Heart right ventricle (tissue), 16 donors: ENCODE measurements around the gene KY. TPM values are rescaled to one million over a fixed set of nuclear protein-coding genes. Genes with fewer than 3 reads are reported as not detected.

Experiments used
- ATAC-seq, 8 donors: fragments of 200-7000 bp; cut with Tn5 transposase; one replicate each; pipeline ENCODE4 v1.9.1; 2020; ENCODE audit warnings: mild to moderate bottlenecking in 8 of 8, moderate library complexity in 8 of 8, moderate number of reproducible peaks in 1 of 8
- DNase-seq, 2 donors: peaks; one replicate each; pipeline ENCODE4 v3.0.0-alpha.2; 2020
- H3K27ac ChIP-seq, 10 donors: fragments of 200-600 bp; sonication (generic) in 2 of 10; one replicate each; pipeline versions ENCODE4 v1.5.0 to v1.8.0; 2020 to 2022; ENCODE audit warnings: mild to moderate bottlenecking in 3 of 10
- H3K27me3 ChIP-seq, 7 donors: fragments of 200-600 bp; one replicate each; pipeline ENCODE4 v1.8.0; 2021 to 2022; ENCODE audit warnings: mild to moderate bottlenecking in 2 of 7
- H3K36me3 ChIP-seq, 9 donors: fragments of 200-600 bp; sonication (generic) in 1 of 9; one replicate each; pipeline versions ENCODE4 v1.5.0 to v1.8.0; 2020 to 2022; ENCODE audit warnings: mild to moderate bottlenecking in 2 of 9
- H3K4me1 ChIP-seq, 9 donors: fragments of 200-600 bp; sonication (generic) in 1 of 9; one replicate each; pipeline versions ENCODE4 v1.5.0 to v1.8.0; 2020 to 2022; ENCODE audit warnings: mild to moderate bottlenecking in 4 of 9
- H3K4me3 ChIP-seq, 10 donors: fragments of 200-600 bp; sonication (generic) in 2 of 10; one replicate each; pipeline versions ENCODE4 v1.5.0 to v1.8.0; 2020 to 2022; ENCODE audit warnings: mild to moderate bottlenecking in 7 of 10, moderate library complexity in 2 of 10
- H3K9me3 ChIP-seq, 11 donors: fragments of 200-600 bp in 10 of 11; sonication (generic) in 2 of 11; one replicate each; pipeline versions ENCODE4 v1.5.0 to v1.8.0; 2013 to 2022; ENCODE audit warnings: mild to moderate bottlenecking in 2 of 11, control low read depth in 1 of 11, moderate library complexity in 1 of 11
- WGBS, 2 donors: extraction: QIAGEN DNeasy Blood & Tissue Kit; methylation state at CpG; one replicate each; pipeline ENCODE4 v1.1.7; 2013; ENCODE audit warnings: inconsistent platforms in 1 of 2; 5-methylcytosine and 5-hydroxymethylcytosine counted together
- intact Hi-C, 10 donors: fragments of 100-400 bp; cut with DNase I; formaldehyde crosslinking; loops; one replicate each; pipeline versions ENCODE4 v1.11.1 to v1.14.2; 2022
- polyA plus RNA-seq, 2 donors: library from polyadenylated mRNA; stranded (reverse); fragments of 200-250 nt; gene quantifications; one replicate each; pipeline ENCODE4 v1.2.3, GENCODE V29; 2013
- total RNA-seq, 10 donors: library from RNA; stranded (reverse); fragmentation: NEBNext Ultra II Directional in 3 of 10; extraction: Animal tissue kit (Norgen Biotek cat#: 25700) in 3 of 10; gene quantifications; one replicate each; pipeline versions ENCODE4 v1.2.1 to v1.2.4, GENCODE V29; 2021 to 2023
- TF ChIP-seq, protein P1 (sequence below), 9 donors: fragments of 200-600 bp; sonication (generic) in 2 of 9; IDR thresholded peaks; one replicate each; pipeline versions ENCODE4 v1.5.0 to v1.8.0; 2021 to 2022; ENCODE audit warnings: antibody characterized with exemption in 9 of 9, mild to moderate bottlenecking in 5 of 9, moderate library complexity in 1 of 9
- donor health status: Arrhythmogenic right ventricular cardiomyopathy.
- donor health status: ischemic (EF 13 %, LVEDD 7.1; RV severe dilation, severe dysfunction).
- donor health status: healthy with polysubstance abuse.
- donor health status: DM: no; HTN: yes; CAD: no.
- donor health status: DM: no; HTN: no; CAD: no.
- donor health status: ischemic (EF 25% LVEDD 6.9; RV normal size, moderate dysfunction).
- donor health status: ischemic (EF 25% LVEDD 5.7; RV mildly dilated, moderate dysfunction).
- donor health status: healthy.
- donor health status: DM: yes; HTN: yes; CAD: no.
- donor health status: Ischemic cardiomyopathy.
- donor health status: ischemic (EF 35%, LVEDD 5.7; RV mildly dilated, moderate dysfunction).
- donor health status: nonischemic (EF 11% LVEDD 7.7; RV severe dilation, severe dysfunction).
- donor health status: DM: yes; HTN: yes; CAD: no.
- donor health status: PGD.
- donor health status: ischemic (EF 29% LVEDD 5.4; RV normal size, mild dysfunction).
- donor health status: nonischemic (EF 23%, LVEDD 6.1; RV moderate dilation, normal function).

The KY gene
- total and polyA plus RNA-seq, 12 donors: 0.46 to 24.3 (median 8.2) TPM

DNA sequence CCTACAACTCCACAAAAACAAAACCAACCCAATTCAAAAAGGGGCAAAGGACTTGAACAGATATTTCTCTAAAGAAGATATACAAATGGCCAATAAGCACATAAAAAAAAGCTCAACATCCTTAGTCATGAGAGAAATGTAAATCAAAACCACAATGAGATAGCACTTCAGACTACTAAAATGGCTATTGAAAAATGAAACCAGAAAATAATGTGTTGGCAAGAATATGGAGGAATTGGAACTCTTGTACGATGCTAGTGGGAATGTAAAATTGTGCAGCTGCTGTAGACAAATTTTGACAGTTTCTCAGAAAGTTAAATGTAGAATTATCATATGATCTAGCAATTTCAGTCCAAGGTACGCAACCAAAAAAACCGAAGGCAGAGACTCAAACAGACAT is 29.0 kb downstream of the KY start:
- Histone ChIP-seq H3K9me3 (no peaks in the 10 kb centered on the region), H3K27ac (no peak overlapping the region), H3K27me3 (no peaks in the 10 kb centered on the region), H3K4me1 (peaks cover 0 to 11% (median 0%) of the 10 kb centered on the region in 9 donors), H3K4me3 (no peak overlapping the region), H3K36me3 (peaks cover 0 to 4% (median 0%) of the 10 kb centered on the region in 9 donors)
- intact Hi-C loops: no loop called here
- 72 to 77% methylated on average over 3 of the region's 3 CpGs for WGBS, 2 donors
- TF ChIP-seq, protein P1, sequence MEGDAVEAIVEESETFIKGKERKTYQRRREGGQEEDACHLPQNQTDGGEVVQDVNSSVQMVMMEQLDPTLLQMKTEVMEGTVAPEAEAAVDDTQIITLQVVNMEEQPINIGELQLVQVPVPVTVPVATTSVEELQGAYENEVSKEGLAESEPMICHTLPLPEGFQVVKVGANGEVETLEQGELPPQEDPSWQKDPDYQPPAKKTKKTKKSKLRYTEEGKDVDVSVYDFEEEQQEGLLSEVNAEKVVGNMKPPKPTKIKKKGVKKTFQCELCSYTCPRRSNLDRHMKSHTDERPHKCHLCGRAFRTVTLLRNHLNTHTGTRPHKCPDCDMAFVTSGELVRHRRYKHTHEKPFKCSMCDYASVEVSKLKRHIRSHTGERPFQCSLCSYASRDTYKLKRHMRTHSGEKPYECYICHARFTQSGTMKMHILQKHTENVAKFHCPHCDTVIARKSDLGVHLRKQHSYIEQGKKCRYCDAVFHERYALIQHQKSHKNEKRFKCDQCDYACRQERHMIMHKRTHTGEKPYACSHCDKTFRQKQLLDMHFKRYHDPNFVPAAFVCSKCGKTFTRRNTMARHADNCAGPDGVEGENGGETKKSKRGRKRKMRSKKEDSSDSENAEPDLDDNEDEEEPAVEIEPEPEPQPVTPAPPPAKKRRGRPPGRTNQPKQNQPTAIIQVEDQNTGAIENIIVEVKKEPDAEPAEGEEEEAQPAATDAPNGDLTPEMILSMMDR (IDR thresholded peaks at IDR 0.05): no peak
- ATAC-seq: no peak
- no peak for DNase-seq

DNA sequence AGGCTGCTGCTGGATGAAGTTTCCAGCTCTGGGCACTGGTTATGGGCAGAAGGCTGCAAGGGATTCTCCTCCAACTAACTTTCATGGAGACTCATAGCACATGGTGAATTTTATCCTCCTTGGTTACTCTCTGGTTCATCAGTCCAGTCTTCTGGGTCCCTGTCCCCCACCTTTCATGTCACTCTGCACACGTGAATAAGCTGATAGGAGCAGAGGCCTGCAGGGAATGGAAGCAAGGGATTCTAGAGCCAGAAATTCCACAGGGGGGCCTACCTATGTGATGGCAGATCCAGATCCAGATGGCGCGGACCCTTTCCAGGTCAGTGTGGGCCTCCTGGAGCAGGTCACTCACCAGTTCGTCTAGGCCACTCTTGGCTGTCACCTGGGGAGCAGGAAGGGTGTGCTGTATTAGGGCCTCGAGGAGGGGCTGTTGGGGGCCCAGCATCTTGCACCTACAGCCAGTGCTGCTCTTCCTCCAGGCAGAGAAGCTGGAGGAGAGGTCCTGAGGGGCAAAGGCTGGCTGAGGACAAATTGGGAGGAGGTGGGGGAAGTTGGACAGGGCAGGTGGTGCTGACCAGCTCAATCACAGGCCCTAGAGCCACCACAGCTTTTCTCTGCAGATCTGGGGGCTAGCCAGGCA is 30.2 kb downstream of the KY start:
- Histone ChIP-seq H3K9me3 (no peaks in the 10 kb centered on the region), H3K4me3 (no peak overlapping the region), H3K27ac (no peak overlapping the region), H3K4me1 (peaks cover 0 to 11% (median 0%) of the 10 kb centered on the region in 9 donors), H3K36me3 (peaks cover 0 to 4% (median 0%) of the 10 kb centered on the region in 9 donors), H3K27me3 (no peaks in the 10 kb centered on the region)
- WGBS, 2 donors: 82 to 87% methylated on average over 5 of the region's 5 CpGs
- TF ChIP-seq, protein P1 (IDR thresholded peaks at IDR 0.05): no peak
- intact Hi-C loops: no loop called here
- DNase-seq (no peak), ATAC-seq (no peak)

DNA sequence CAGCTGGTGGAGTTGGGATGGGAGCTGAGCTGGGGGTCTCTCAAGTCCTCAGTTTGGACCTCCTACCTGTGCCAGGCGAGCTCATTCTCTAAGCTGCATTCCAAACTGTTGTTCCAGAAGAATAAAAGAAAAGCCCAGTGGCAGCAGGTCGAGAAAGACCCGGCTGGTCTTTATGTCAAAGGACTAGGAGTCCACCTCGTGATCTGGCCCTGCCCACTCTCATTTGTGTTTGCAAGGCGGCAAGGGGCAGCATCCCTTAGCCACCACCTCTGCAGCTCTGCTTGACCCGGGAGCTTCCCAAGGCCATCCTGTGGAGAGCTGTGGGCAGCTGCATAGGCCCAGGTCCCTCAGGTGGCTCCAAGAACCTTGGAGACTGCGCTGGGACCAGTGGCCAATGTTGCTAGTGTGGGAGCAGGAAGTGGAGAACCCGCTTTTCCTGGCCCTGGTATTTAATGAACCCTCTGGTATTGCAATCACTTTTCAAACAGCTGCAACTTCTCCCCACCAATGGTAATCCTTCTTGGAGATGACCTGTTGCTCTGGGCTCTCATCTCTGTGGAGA is 30.9 kb downstream of the KY start:
- Histone ChIP-seq H3K27me3 (no peaks in the 10 kb centered on the region), H3K27ac (no peak overlapping the region), H3K4me1 (peaks cover 0 to 11% (median 0%) of the 10 kb centered on the region in 9 donors), H3K4me3 (no peak overlapping the region), H3K9me3 (no peaks in the 10 kb centered on the region), H3K36me3 (peaks cover 0 to 4% (median 0%) of the 10 kb centered on the region in 9 donors)
- WGBS, 2 donors: 86 to 92% methylated on average over 8 of the region's 8 CpGs
- intact Hi-C loops: no loop called here
- ATAC-seq (no peak), DNase-seq (no peak)
- TF ChIP-seq, protein P1 (IDR thresholded peaks at IDR 0.05): no peak

DNA sequence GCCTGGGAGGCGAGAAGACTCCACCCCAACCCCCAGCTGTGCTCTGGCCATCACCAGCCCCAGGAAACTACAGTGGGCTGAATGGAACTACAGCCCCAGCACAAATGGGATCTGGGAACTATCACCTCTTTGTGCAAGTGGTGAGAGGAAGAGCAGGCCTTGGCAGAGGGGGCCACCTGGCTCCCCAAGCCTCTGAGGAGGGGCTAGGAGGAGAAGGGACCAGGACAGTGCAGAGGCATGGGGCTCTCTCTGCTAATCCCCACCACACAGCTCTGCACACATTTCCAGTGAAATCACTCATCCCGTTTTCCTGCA is 31.6 kb downstream of the KY start:
- WGBS, 2 donors: 88 to 92% methylated on average over 2 of the region's 2 CpGs
- no peaks in the 10 kb centered on the region for H3K9me3 ChIP-seq
- intact Hi-C loops: no loop called here
- peaks cover 0 to 11% (median 0%) of the 10 kb centered on the region in 9 donors for H3K4me1 ChIP-seq
- H3K27me3 ChIP-seq: no peaks in the 10 kb centered on the region
- no peak overlapping the region for H3K27ac ChIP-seq
- peaks cover 0 to 8% (median 0%) of the 10 kb centered on the region in 9 donors for H3K36me3 ChIP-seq
- TF ChIP-seq, protein P1 (IDR thresholded peaks at IDR 0.05): no peak
- ATAC-seq (no peak), DNase-seq (no peak)
- H3K4me3 ChIP-seq: no peak overlapping the region
